Caco-2 (cell line): ENCODE measurements around the gene RAD51B. TPM values are rescaled to one million over a fixed set of nuclear protein-coding genes. Genes with fewer than 3 reads are reported as not detected.
A peak's percentile ranks its signal among the peaks of the same experiment; 100 is the strongest.

Experiments used
- BruUV-seq: library from RNA; stranded (reverse); fragments of 400-500 nt; replicated peaks from 2 replicates; lab custom pipeline; 2021; lab: Mats Ljungman, UMichigan
- CTCF ChIA-PET: fragments of 300-600 bp; sonication (Branson Sonifier 250); formaldehyde crosslinking; loops from one replicate; lab custom pipeline; 2022; ENCODE audit warnings: antibody characterized with exemption; lab: Charles Lee
- POLR2A ChIA-PET: fragments of 300-600 bp; sonication (Branson Sonifier 250); formaldehyde crosslinking; loops from one replicate; lab custom pipeline; 2022; ENCODE audit warnings: antibody characterized with exemption; lab: Charles Lee
- DNase-seq, 2 experiments: peaks; one replicate each; pipeline versions ENCODE4 v3.0.0 to v3.0.0-alpha.2; 2020 to 2022
- H3K27me3 ChIP-seq: replicated peaks from 2 replicates; pipeline ENCODE4 v1.6.0; 2011; ENCODE audit warnings: low read length; ENCODE audit not compliant: control insufficient read depth, insufficient read depth
- H3K36me3 ChIP-seq: 2 replicates; pipeline ENCODE4 v1.5.1; 2011; ENCODE audit warnings: low read length; ENCODE audit not compliant: control insufficient read depth, insufficient read depth
- H3K4me1 ChIP-seq: fragments of 250-450 bp; sonication (Bioruptor Pico); 2 replicates; pipeline ENCODE4 v1.5.1; 2020; ENCODE audit warnings: mild to moderate bottlenecking
- H3K4me3 ChIP-seq: 2 replicates; pipeline ENCODE4 v1.5.1; 2011; ENCODE audit warnings: low read depth, mild to moderate bottlenecking, control low read depth, low read length
- H3K9me3 ChIP-seq: fragments of 250-450 bp; sonication (Bioruptor Pico); 2 replicates; pipeline ENCODE4 v1.5.1; 2020; ENCODE audit warnings: mild to moderate bottlenecking, moderate library complexity
- H3K27ac Mint-ChIP-seq: one replicate; pipeline ENCODE4 v1.8.0; 2022; ENCODE audit warnings: mixed read lengths; ENCODE audit not compliant: unreplicated experiment
- H3K27me3 Mint-ChIP-seq: one replicate; pipeline ENCODE4 v1.8.0; 2022; ENCODE audit warnings: mixed read lengths; ENCODE audit not compliant: insufficient read depth, unreplicated experiment
- H3K36me3 Mint-ChIP-seq: one replicate; pipeline ENCODE4 v1.8.0; 2022; ENCODE audit warnings: mild to moderate bottlenecking, mixed read lengths; ENCODE audit not compliant: insufficient read depth, unreplicated experiment
- H3K4me1 Mint-ChIP-seq: one replicate; pipeline ENCODE4 v1.8.0; 2022; ENCODE audit warnings: low read depth, mixed read lengths; ENCODE audit not compliant: unreplicated experiment
- H3K4me3 Mint-ChIP-seq: one replicate; pipeline ENCODE4 v1.8.0; 2022; ENCODE audit warnings: mild to moderate bottlenecking, moderate library complexity, mixed read lengths; ENCODE audit not compliant: unreplicated experiment
- H3K9me3 Mint-ChIP-seq: one replicate; pipeline ENCODE4 v1.8.0; 2022; ENCODE audit warnings: mixed read lengths; ENCODE audit not compliant: unreplicated experiment
- intact Hi-C: fragments of 100-400 bp; cut with micrococcal nuclease; formaldehyde crosslinking; loops from one replicate; pipeline ENCODE4 v1.10.0; 2022; ENCODE audit not compliant: unreplicated experiment
- total RNA-seq: library from RNA; stranded (reverse); gene quantifications from 2 replicates; pipeline ENCODE4 v1.2.3, GENCODE V29; 2022
- TF ChIP-seq, protein P1 (sequence below), 2 experiments: fragments of 200-600 bp in 1 of 2; IDR thresholded peaks; 1 replicate in 1 of 2; 2 replicates in 1 of 2; pipeline versions ENCODE4 v1.5.1 to v1.8.0; 2011 to 2022; ENCODE audit warnings: antibody characterized with exemption in 1 of 2, control low read depth in 1 of 2, inconsistent platforms in 1 of 2, low read depth in 1 of 2, low read length in 1 of 2, mild to moderate bottlenecking in 1 of 2, moderate library complexity in 1 of 2; ENCODE audit not compliant: insufficient read depth in 1 of 2, severe bottlenecking in 1 of 2, unreplicated experiment in 1 of 2

Gene RAD51B
- total RNA-seq, 1 experiment from 2014 or later, result 16.7 TPM

DNA sequence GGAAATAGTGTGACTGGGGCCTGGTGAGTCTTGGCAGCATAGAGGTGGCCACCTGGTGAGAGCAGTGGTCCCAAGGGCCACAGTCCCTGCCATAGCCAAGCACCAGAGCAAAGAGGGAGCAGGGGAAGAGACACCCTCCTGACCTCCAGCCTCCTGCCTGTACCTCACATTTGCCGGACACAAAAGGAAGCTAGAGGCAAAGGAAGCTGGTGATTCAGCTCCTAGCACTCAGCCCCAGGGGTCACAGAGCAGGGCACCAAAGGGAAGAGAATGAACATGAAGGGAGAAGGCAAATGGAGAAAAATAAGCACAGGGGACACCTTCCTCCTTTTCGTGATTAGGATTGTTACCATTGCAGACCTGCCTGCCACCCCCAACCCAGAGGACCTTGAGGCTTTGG, 756.5 kb downstream of the RAD51B start:
- H3K4me3 Mint-ChIP-seq, result no peak overlapping the region
- POLR2A ChIA-PET, result no interaction called here

DNA sequence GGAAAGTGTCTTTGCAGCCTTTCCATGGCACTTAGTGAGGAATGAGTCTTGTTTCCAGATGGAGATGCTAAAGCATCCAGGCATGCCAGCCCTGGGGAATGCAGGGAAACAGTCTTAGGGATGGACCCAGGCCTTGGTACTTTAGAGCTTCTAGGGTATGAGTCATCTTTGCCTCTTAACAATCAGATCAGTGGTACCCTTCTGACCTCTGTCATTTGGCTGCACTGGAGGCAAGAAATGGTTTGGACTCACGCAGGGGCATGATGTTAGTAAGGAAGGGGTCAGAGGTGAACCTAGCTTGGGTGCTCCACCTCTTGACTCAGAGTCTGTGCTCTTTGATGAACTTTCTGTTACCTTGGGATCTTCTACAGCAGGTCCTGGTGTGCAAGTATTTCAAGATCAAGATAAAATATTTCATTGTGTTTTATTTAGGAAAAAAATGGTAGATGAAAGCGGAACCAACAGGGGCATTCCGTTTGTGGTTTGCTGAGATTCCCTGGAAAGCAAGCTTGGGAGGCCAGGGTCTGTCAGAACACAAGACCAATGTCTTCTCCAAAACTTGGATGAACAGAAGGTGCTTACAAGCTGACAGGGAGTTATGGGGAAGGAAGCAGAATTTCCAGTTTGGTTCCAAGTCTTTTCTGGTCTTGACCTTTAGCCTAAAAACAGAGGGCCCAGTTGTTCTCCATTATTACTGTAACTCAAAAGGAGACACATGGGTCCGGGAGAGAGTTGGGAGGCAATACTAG, 757.1 kb downstream of the RAD51B start:
- Histone ChIP-seq H3K4me3 (no peak overlapping the region), H3K4me1 (peaks cover 27% of the 10 kb centered on the region), H3K9me3 (no peaks in the 10 kb centered on the region; the same call in 1 of the 2 replicates), H3K36me3 (no peaks in the 10 kb centered on the region), H3K27me3 (no peaks in the 10 kb centered on the region)
- DNase-seq, result no peak
- peaks cover 19% of the 10 kb centered on the region for H3K36me3 Mint-ChIP-seq
- TF ChIP-seq, protein P1, sequence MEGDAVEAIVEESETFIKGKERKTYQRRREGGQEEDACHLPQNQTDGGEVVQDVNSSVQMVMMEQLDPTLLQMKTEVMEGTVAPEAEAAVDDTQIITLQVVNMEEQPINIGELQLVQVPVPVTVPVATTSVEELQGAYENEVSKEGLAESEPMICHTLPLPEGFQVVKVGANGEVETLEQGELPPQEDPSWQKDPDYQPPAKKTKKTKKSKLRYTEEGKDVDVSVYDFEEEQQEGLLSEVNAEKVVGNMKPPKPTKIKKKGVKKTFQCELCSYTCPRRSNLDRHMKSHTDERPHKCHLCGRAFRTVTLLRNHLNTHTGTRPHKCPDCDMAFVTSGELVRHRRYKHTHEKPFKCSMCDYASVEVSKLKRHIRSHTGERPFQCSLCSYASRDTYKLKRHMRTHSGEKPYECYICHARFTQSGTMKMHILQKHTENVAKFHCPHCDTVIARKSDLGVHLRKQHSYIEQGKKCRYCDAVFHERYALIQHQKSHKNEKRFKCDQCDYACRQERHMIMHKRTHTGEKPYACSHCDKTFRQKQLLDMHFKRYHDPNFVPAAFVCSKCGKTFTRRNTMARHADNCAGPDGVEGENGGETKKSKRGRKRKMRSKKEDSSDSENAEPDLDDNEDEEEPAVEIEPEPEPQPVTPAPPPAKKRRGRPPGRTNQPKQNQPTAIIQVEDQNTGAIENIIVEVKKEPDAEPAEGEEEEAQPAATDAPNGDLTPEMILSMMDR (IDR thresholded peaks at IDR 0.05; ENCODE audit: insufficient read depth in 1 of 2, low read depth in 1 of 2, low read length in 1 of 2, severe bottlenecking in 1 of 2, unreplicated experiment in 1 of 2), result no peak
- peaks cover 30% of the 10 kb centered on the region for H3K4me1 Mint-ChIP-seq
- no peaks in the 10 kb centered on the region for H3K27me3 Mint-ChIP-seq
- POLR2A ChIA-PET, result no interaction called here
- H3K27ac Mint-ChIP-seq, result peak overlapping the region; percentile 97
- BruUV-seq, result no TSS peak
- no peaks in the 10 kb centered on the region for H3K9me3 Mint-ChIP-seq
- intact Hi-C loops, result loop anchor here (2.0 kb wide), 1 partner anchor 56 kb away; no protein-coding TSS in a partner anchor
- no peak overlapping the region for H3K4me3 Mint-ChIP-seq
- CTCF ChIA-PET, result no interaction called here

More for the DNA sequence above, 756.5 kb downstream of the RAD51B start:
- no peaks in the 10 kb centered on the region for H3K27me3 Mint-ChIP-seq
- TF ChIP-seq, protein P1 (IDR thresholded peaks at IDR 0.05; ENCODE audit: insufficient read depth in 1 of 2, low read depth in 1 of 2, low read length in 1 of 2, severe bottlenecking in 1 of 2, unreplicated experiment in 1 of 2), result no peak
- H3K4me3 ChIP-seq, result no peak overlapping the region
- intact Hi-C loops, result loop anchor here (2.0 kb wide), 1 partner anchor 55 kb away; no protein-coding TSS in a partner anchor
- H3K4me1 ChIP-seq, result peaks cover 27% of the 10 kb centered on the region
- no peaks in the 10 kb centered on the region for H3K9me3 Mint-ChIP-seq
- H3K36me3 Mint-ChIP-seq, result peaks cover 19% of the 10 kb centered on the region
- H3K9me3 ChIP-seq, result no peaks in the 10 kb centered on the region; the same call in 1 of the 2 replicates
- no peaks in the 10 kb centered on the region for H3K27me3 ChIP-seq
- H3K27ac Mint-ChIP-seq, result peak overlapping the region; percentile 97
- CTCF ChIA-PET, result no interaction called here
- peaks cover 30% of the 10 kb centered on the region for H3K4me1 Mint-ChIP-seq
- no peak for DNase-seq
- no TSS peak for BruUV-seq
- no peaks in the 10 kb centered on the region for H3K36me3 ChIP-seq

DNA sequence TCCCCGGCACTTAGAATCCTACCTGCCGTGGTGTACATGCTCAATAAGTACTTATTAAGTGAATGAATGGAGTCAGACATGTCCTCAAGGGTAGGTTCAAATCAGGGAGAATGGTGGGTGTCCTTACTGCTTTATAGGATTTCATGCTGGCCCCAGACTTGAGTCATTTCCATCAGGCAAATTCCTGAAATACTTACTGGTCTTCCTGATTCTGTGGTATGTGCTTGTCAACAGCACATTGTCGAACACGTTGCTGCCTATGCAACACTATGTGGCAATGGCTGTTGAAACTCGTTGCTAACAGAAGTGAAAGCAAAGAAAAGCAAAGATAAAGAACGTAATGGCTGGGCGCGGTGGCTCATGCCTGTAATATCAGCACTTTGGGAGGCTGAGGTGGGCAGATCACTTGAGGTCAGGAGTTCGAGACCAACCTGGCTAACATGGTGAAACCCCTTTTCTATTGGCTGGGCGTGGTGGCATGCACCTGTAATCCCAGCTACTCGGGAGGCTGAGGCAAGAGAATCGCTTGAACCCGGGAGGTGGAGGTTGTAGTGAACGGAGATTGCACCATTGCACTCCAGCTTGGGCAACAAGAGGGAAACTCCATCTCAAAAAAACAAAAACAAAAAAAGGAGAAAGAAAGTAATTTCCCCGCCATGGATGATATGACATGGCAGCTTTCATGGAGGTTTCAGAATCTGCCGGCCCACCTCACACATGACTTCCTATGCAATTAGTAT, 758.4 kb downstream of the RAD51B start:
- peak; percentile 84 to 90 for DNase-seq
- Mint-ChIP-seq H3K9me3 (no peaks in the 10 kb centered on the region), H3K27ac (peak overlapping the region; percentile 97), H3K4me1 (peaks cover 30% of the 10 kb centered on the region), H3K36me3 (peaks cover 18% of the 10 kb centered on the region), H3K27me3 (no peaks in the 10 kb centered on the region), H3K4me3 (peak overlapping the region; percentile 39)
- TF ChIP-seq, protein P1 (IDR thresholded peaks at IDR 0.05; ENCODE audit: insufficient read depth in 1 of 2, low read depth in 1 of 2, low read length in 1 of 2, severe bottlenecking in 1 of 2, unreplicated experiment in 1 of 2), result no peak
- BruUV-seq, result no TSS peak
- Histone ChIP-seq H3K4me1 (peaks cover 27% of the 10 kb centered on the region), H3K27me3 (no peaks in the 10 kb centered on the region), H3K9me3 (no peaks in the 10 kb centered on the region; the same call in 1 of the 2 replicates), H3K36me3 (no peaks in the 10 kb centered on the region), H3K4me3 (no peak overlapping the region)
- intact Hi-C loops, result loop anchor here (2.0 kb wide), 1 partner anchor 57 kb away; no protein-coding TSS in a partner anchor
- ChIA-PET POLR2A (no interaction called here), CTCF (no interaction called here)
